Ascending aorta (tissue), 2 donors: ENCODE data around the gene PMM2. TPM values are rescaled to one million over a fixed set of nuclear protein-coding genes. Genes with fewer than 3 reads are reported as not detected.
A peak's percentile ranks its signal among the peaks of the same experiment; 100 is the strongest.
"Not testable (repeated sequence)": the region's sequence is repeated elsewhere in the genome, so short reads cannot be mapped to it uniquely, and the experiment has no call there.

ENCODE experiments used
- DNase-seq, 2 donors: peaks; one replicate each; pipeline ENCODE4 v3.0.0-alpha.2; 2019; ENCODE audit warnings: low spot score in 2 of 2
- H3K27ac ChIP-seq, 2 donors: fragments of 200-600 bp; sonication (generic); one replicate each; pipeline ENCODE4 v1.5.1; 2016 to 2017; ENCODE audit warnings: mild to moderate bottlenecking in 1 of 2
- H3K27me3 ChIP-seq: fragments of 200-600 bp; sonication (generic); one replicate; pipeline ENCODE4 v1.5.1; 2017
- H3K36me3 ChIP-seq, 2 donors: fragments of 200-600 bp; sonication (generic); one replicate each; pipeline ENCODE4 v1.5.1; 2016
- H3K4me1 ChIP-seq, 2 donors: fragments of 200-600 bp; sonication (generic); one replicate each; pipeline ENCODE4 v1.5.1; 2016 to 2017; ENCODE audit warnings: mild to moderate bottlenecking in 1 of 2
- H3K4me3 ChIP-seq, 2 donors: fragments of 200-600 bp; sonication (generic); one replicate each; pipeline ENCODE4 v1.5.1; 2016 to 2017; ENCODE audit warnings: mild to moderate bottlenecking in 1 of 2
- H3K9me3 ChIP-seq, 2 donors: fragments of 200-600 bp; sonication (generic); one replicate each; pipeline ENCODE4 v1.5.1; 2016
- intact Hi-C: fragments of 100-400 bp; cut with DNase I; formaldehyde crosslinking; loops from one replicate; pipeline ENCODE4 v1.15.1; 2023
- total RNA-seq: library from RNA; depleted of rRNA; stranded (reverse); fragments of >200 nt; gene quantifications from one replicate; pipeline ENCODE4 v1.1.0, GENCODE V29; 2016
- TF ChIP-seq, protein P1 (sequence below), 3 experiments: fragments of 200-600 bp in 2 of 3; fragments of 450-650 bp in 1 of 3; sonication (generic) in 2 of 3; IDR thresholded peaks; one replicate each; pipeline ENCODE4 v1.5.1; 2016 to 2019; ENCODE audit warnings: antibody characterized with exemption in 3 of 3, mild to moderate bottlenecking in 1 of 3, moderate library complexity in 1 of 3

PMM2 gene
- 17.9 TPM for total RNA-seq

GRCh38 chr16:8797364-8798173, at the start of gene PMM2, which contains the start of gene TMEM186:
Gene PMM2, plus strand, starts transcription at chr16:8797839. Its CDS starts 44 bp downstream, at chr16:8797883.
Gene TMEM186, minus strand, starts transcription at chr16:8797639. Its CDS starts 25 bp downstream, at chr16:8797614.
- no peaks in the 10 kb centered on the region for H3K27me3 ChIP-seq
- H3K4me3 ChIP-seq: peak within 1 kb of the TSS; percentile 92 to 93
- H3K27ac ChIP-seq: peak within 1 kb of the TSS; percentile 71 to 90
- TF ChIP-seq, protein P1, sequence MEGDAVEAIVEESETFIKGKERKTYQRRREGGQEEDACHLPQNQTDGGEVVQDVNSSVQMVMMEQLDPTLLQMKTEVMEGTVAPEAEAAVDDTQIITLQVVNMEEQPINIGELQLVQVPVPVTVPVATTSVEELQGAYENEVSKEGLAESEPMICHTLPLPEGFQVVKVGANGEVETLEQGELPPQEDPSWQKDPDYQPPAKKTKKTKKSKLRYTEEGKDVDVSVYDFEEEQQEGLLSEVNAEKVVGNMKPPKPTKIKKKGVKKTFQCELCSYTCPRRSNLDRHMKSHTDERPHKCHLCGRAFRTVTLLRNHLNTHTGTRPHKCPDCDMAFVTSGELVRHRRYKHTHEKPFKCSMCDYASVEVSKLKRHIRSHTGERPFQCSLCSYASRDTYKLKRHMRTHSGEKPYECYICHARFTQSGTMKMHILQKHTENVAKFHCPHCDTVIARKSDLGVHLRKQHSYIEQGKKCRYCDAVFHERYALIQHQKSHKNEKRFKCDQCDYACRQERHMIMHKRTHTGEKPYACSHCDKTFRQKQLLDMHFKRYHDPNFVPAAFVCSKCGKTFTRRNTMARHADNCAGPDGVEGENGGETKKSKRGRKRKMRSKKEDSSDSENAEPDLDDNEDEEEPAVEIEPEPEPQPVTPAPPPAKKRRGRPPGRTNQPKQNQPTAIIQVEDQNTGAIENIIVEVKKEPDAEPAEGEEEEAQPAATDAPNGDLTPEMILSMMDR (IDR thresholded peaks at IDR 0.05): no peak
- peaks cover 12 to 13% of the 10 kb centered on the region in 2 donors for H3K36me3 ChIP-seq
- H3K4me1 ChIP-seq: peaks cover 5 to 29% of the 10 kb centered on the region in 2 donors
- intact Hi-C loops: loop anchor here (1.0 to 10.0 kb wide), 7 partner anchors 72 to 297 kb away; partner anchors contain the start of genes ABAT, CARHSP1, HAPSTR1 and LITAFD
- H3K9me3 ChIP-seq: no peaks in the 10 kb centered on the region
- peak; percentile 85 to 98 for DNase-seq

GRCh38 chr16:8748944-8749343, 48.7 kb upstream of the PMM2 start:
- H3K36me3 ChIP-seq, H3K9me3 ChIP-seq, DNase-seq, H3K4me3 ChIP-seq, H3K27me3 ChIP-seq, intact Hi-C loops, H3K4me1 ChIP-seq, H3K27ac ChIP-seq: not testable (repeated sequence)

DNA sequence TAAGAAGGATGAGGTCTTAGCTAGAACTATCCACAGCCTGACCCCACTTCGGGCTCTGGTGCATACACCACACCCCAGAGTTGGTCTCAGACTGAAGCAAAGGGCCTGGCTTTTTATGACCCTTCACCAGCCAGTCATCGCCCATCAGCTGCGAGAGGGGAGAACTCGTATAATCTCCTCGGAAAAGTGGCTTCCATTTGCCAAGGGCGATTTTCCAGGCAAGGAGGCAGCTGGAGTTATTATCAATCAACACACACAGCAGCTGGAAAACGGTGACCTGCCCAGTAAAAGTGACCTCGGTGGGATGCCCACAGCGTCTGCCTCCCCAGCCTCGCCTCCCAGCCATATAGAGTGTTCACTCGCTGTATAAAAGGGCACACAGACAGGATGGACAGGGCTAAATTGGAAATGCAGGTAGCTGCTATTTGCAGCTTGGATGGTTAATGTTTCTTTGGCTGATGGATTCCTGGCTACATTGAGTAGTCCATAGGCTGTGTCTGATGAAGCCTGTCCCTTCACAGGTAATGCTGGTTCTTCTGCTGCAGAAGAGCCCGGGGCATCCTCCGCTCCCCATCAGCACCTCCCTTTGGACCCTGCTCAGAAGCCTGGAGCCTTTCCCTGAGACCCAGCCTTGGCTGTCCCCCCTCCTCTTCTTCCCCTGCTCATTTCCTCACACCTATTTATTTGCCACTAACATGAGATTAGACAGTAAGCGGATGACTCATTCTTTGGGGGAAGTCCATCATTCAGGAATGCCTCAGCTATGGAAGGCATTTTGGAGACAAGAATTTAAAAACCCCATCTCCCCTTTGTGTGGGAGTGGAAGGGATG, 45.9 kb upstream of the PMM2 start:
- Histone ChIP-seq H3K36me3 (peaks cover 7 to 8% of the 10 kb centered on the region in 2 donors), H3K4me3 (no peak overlapping the region), H3K9me3 (no peaks in the 10 kb centered on the region), H3K27me3 (no peaks in the 10 kb centered on the region), H3K4me1 (no peaks in the 10 kb centered on the region), H3K27ac (no peak overlapping the region)
- TF ChIP-seq, protein P1 (IDR thresholded peaks at IDR 0.05): no peak
- no peak for DNase-seq
- intact Hi-C loops: no loop called here

DNA sequence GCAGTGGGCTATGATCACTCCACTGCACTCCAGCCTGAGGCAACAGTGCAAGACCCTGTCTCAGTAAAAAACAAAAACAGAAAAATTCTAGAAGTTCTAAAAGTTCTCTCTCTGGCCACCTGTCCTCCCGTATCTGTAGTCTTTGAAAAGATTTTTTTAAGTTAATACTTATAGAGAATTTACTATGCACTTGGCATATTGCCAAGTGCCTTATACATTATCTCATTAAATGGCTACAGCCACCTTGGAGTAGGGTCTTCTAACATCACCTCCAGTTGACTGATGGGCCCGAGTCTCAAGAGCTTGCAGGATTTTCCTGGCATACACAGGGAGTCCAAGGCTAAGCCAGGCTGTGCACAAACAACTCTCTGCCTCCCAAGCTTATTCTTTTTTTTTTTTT, 44.9 kb upstream of the PMM2 start:
- no peaks in the 10 kb centered on the region for H3K4me1 ChIP-seq
- TF ChIP-seq, protein P1 (IDR thresholded peaks at IDR 0.05): no peak
- no peaks in the 10 kb centered on the region for H3K9me3 ChIP-seq
- peaks cover 7 to 14% of the 10 kb centered on the region in 2 donors for H3K36me3 ChIP-seq
- no peak overlapping the region for H3K4me3 ChIP-seq
- intact Hi-C loops: no loop called here
- no peaks in the 10 kb centered on the region for H3K27me3 ChIP-seq
- no peak overlapping the region for H3K27ac ChIP-seq
- no peak for DNase-seq

DNA sequence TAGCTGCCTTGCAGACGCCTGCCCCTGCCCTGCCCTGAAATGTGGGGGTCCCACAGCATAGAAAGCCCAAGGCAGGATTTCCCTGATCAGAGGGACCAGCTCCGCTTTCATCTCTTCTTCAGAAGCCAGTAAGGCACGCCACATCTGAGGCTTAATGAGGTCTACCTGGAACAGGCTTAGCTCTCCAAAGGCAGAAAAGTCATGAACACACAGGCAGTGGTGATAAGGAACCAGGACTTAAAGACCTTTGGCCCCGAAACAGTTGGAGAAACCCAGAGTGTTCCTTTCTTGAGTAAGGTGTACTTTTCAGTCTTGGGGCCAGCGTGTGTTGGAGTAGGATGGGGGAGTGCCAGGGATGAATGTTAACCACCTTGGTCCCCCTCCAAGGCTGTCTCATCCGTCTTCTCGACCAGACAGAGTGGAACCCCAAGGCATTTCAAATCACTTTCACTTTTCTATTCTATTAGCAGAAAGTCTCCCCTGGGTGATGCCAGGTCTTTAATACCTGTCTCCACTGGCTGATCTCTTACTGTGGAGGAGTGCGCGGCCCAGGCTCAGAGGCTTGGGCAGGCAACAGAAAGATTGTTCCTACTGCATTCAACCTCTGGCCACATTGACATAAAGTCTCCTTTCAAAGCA, 44.1 kb upstream of the PMM2 start:
- TF ChIP-seq, protein P1 (IDR thresholded peaks at IDR 0.05): no peak
- Histone ChIP-seq H3K4me3 (no peak overlapping the region), H3K36me3 (peaks cover 7 to 15% of the 10 kb centered on the region in 2 donors), H3K27me3 (no peaks in the 10 kb centered on the region), H3K27ac (no peak overlapping the region), H3K9me3 (no peaks in the 10 kb centered on the region), H3K4me1 (no peaks in the 10 kb centered on the region)
- DNase-seq: no peak
- intact Hi-C loops: no loop called here
